Osteocyte (in vitro differentiated cells): Measurements from ENCODE around the gene SLC39A9. TPM values are rescaled to one million over a fixed set of nuclear protein-coding genes. Genes with fewer than 3 reads are reported as not detected.

Experiments used
- DNase-seq: peaks from one replicate; pipeline ENCODE4 v3.0.0; 2021; ENCODE audit warnings: mixed read lengths; ENCODE audit not compliant: unreplicated experiment; ENCODE audit errors: extremely low spot score
- H3K27ac Mint-ChIP-seq: one replicate; pipeline ENCODE4 v1.8.0; 2021; ENCODE audit warnings: mild to moderate bottlenecking, mixed read lengths; ENCODE audit not compliant: unreplicated experiment
- H3K27me3 Mint-ChIP-seq: one replicate; pipeline ENCODE4 v1.8.0; 2021; ENCODE audit warnings: mixed read lengths; ENCODE audit not compliant: unreplicated experiment
- H3K36me3 Mint-ChIP-seq: one replicate; pipeline ENCODE4 v1.8.0; 2021; ENCODE audit warnings: mixed read lengths; ENCODE audit not compliant: unreplicated experiment
- H3K4me1 Mint-ChIP-seq: one replicate; pipeline ENCODE4 v1.8.0; 2021; ENCODE audit warnings: mixed read lengths; ENCODE audit not compliant: unreplicated experiment
- H3K4me3 Mint-ChIP-seq: one replicate; pipeline ENCODE4 v1.8.0; 2021; ENCODE audit warnings: mild to moderate bottlenecking, moderate library complexity, mixed read lengths; ENCODE audit not compliant: unreplicated experiment
- H3K9me3 Mint-ChIP-seq: one replicate; pipeline ENCODE4 v1.8.0; 2021; ENCODE audit warnings: mixed read lengths; ENCODE audit not compliant: unreplicated experiment
- total RNA-seq: library from RNA; stranded (reverse); gene quantifications from 2 replicates; pipeline ENCODE4 v1.2.1, GENCODE V29; 2021
- TF ChIP-seq, protein P1 (sequence below): fragments of 200-600 bp; sonication (generic); IDR thresholded peaks from 2 replicates; pipeline ENCODE4 v1.5.0; 2021; ENCODE audit warnings: antibody characterized with exemption, mild to moderate bottlenecking, moderate library complexity

SLC39A9 gene
- total RNA-seq, 1 donor from 2014 or later = 72.8 TPM

GRCh38 chr14:69468949-69469348 lies 70.5 kb downstream of the SLC39A9 start:
- H3K4me3 Mint-ChIP-seq = no peak overlapping the region
- no peak overlapping the region for H3K27ac Mint-ChIP-seq
- TF ChIP-seq, protein P1, sequence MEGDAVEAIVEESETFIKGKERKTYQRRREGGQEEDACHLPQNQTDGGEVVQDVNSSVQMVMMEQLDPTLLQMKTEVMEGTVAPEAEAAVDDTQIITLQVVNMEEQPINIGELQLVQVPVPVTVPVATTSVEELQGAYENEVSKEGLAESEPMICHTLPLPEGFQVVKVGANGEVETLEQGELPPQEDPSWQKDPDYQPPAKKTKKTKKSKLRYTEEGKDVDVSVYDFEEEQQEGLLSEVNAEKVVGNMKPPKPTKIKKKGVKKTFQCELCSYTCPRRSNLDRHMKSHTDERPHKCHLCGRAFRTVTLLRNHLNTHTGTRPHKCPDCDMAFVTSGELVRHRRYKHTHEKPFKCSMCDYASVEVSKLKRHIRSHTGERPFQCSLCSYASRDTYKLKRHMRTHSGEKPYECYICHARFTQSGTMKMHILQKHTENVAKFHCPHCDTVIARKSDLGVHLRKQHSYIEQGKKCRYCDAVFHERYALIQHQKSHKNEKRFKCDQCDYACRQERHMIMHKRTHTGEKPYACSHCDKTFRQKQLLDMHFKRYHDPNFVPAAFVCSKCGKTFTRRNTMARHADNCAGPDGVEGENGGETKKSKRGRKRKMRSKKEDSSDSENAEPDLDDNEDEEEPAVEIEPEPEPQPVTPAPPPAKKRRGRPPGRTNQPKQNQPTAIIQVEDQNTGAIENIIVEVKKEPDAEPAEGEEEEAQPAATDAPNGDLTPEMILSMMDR = no peak
- H3K9me3 Mint-ChIP-seq = no peaks in the 10 kb centered on the region
- no peaks in the 10 kb centered on the region for H3K36me3 Mint-ChIP-seq
- no peak for DNase-seq
- H3K4me1 Mint-ChIP-seq = peaks cover 14% of the 10 kb centered on the region
- no peaks in the 10 kb centered on the region for H3K27me3 Mint-ChIP-seq

GRCh38 chr14:69471436-69471835 lies 72.9 kb downstream of the SLC39A9 start:
- DNase-seq = no peak
- TF ChIP-seq, protein P1 = no peak
- H3K27me3 Mint-ChIP-seq = no peaks in the 10 kb centered on the region
- H3K9me3 Mint-ChIP-seq = no peaks in the 10 kb centered on the region
- H3K36me3 Mint-ChIP-seq = no peaks in the 10 kb centered on the region
- H3K4me1 Mint-ChIP-seq = no peaks in the 10 kb centered on the region
- no peak overlapping the region for H3K4me3 Mint-ChIP-seq
- H3K27ac Mint-ChIP-seq = no peak overlapping the region

DNA sequence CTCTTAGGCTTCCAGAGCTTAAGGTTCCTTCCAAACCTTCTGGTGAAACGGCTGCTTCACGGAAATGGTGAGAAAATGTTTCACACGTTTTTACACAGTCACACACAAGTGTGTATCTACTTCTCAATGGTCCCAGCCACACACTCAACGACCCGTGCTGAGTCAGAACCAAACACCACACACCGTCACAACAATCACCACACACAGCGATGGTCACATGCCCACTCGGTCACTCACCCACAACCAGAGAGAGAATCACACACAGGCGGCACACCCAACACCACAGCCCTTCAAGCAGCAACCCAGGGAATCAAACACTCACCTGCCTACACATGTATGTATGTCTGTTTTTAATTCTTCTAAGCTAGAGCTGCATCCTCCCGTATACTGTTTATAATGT lies 73.4 kb downstream of the SLC39A9 start:
- no peak for DNase-seq
- TF ChIP-seq, protein P1 = no peak
- Mint-ChIP-seq H3K27ac (no peak overlapping the region), H3K4me3 (no peak overlapping the region), H3K9me3 (no peaks in the 10 kb centered on the region), H3K4me1 (peaks cover under 1% of the 10 kb centered on the region), H3K27me3 (no peaks in the 10 kb centered on the region), H3K36me3 (no peaks in the 10 kb centered on the region)

- no peaks in the 10 kb centered on the region for H3K36me3 Mint-ChIP-seq
- peaks cover 5% of the 10 kb centered on the region for H3K4me1 Mint-ChIP-seq
- no peaks in the 10 kb centered on the region for H3K9me3 Mint-ChIP-seq
- no peak for DNase-seq
- no peaks in the 10 kb centered on the region for H3K27me3 Mint-ChIP-seq
- H3K4me3 Mint-ChIP-seq = no peak overlapping the region
- no peak overlapping the region for H3K27ac Mint-ChIP-seq
- TF ChIP-seq, protein P1 = no peak
Measured at GRCh38 chr14:69473260-69473659, 74.8 kb downstream of the SLC39A9 start.

DNA sequence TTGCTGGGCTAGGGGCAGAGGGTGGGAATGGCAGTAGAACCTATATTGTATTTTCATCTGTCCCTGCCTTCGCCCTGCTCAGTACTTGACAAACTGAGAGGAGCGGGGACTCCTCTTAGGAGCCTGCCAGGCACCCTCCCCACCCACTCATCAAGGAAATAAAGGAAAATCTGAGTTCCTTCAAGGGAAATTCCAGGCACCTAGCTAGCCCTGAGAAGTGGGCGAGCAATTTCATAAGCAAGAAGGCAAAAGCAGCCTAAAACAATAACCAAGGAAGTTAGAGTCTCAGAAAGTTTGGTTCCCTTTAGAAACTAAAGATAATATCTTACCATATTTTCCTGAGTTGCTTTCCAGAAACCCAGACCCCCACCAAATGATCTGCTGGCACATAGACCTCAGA lies 75.5 kb downstream of the SLC39A9 start:
- Mint-ChIP-seq H3K36me3 (no peaks in the 10 kb centered on the region), H3K4me3 (no peak overlapping the region), H3K27me3 (no peaks in the 10 kb centered on the region), H3K4me1 (peaks cover 5% of the 10 kb centered on the region), H3K9me3 (no peaks in the 10 kb centered on the region), H3K27ac (no peak overlapping the region)
- TF ChIP-seq, protein P1 = no peak
- DNase-seq = no peak
